MM.1S (cell line): ENCODE results near the gene SIRPB2.

Source experiments
- DNase-seq: peaks from one replicate; pipeline ENCODE4 v3.0.0-alpha.2; 2015
- H2AFZ ChIP-seq: fragments of 300-600 bp; sonication (generic); 2 replicates; pipeline ENCODE4 v1.6.0; 2016; ENCODE audit warnings: antibody characterized with exemption, low read length
- H3F3A ChIP-seq: fragments of 300-600 bp; sonication (generic); 2 replicates; pipeline ENCODE4 v1.6.1; 2016; ENCODE audit warnings: mild to moderate bottlenecking, antibody characterized with exemption, low read length, moderate library complexity, mixed read lengths; ENCODE audit not compliant: insufficient read depth
- H3K27ac ChIP-seq: fragments of 300-600 bp; sonication (generic); 2 replicates; pipeline ENCODE4 v1.5.1; 2016; ENCODE audit warnings: mild to moderate bottlenecking, low read length
- H3K27me3 ChIP-seq: fragments of 300-600 bp; sonication (generic); replicated peaks from 2 replicates; pipeline ENCODE4 v1.6.0; 2016; ENCODE audit warnings: low read length; ENCODE audit not compliant: insufficient read depth
- H3K36me3 ChIP-seq: fragments of 300-600 bp; sonication (generic); replicated peaks from 2 replicates; pipeline ENCODE4 v1.6.1; 2016; ENCODE audit warnings: mild to moderate bottlenecking, low read length, mixed read lengths; ENCODE audit not compliant: insufficient read depth
- H3K4me1 ChIP-seq: fragments of 300-600 bp; sonication (generic); 2 replicates; pipeline ENCODE4 v1.6.1; 2016; ENCODE audit warnings: low read length, mixed read lengths
- H3K4me2 ChIP-seq: fragments of 300-600 bp; sonication (generic); 2 replicates; pipeline ENCODE4 v1.6.0; 2016; ENCODE audit warnings: low read depth, low read length
- H3K4me3 ChIP-seq: fragments of 300-600 bp; sonication (generic); 2 replicates; pipeline ENCODE4 v1.5.1; 2016; ENCODE audit warnings: low read length, mixed read lengths
- H3K79me2 ChIP-seq: fragments of 300-600 bp; sonication (generic); 2 replicates; pipeline ENCODE4 v1.6.1; 2016; ENCODE audit warnings: mixed run types, low read length, mixed read lengths
- H3K9ac ChIP-seq: fragments of 300-600 bp; sonication (generic); 2 replicates; pipeline ENCODE4 v1.6.1; 2016; ENCODE audit warnings: low read length, mixed read lengths
- H3K9me2 ChIP-seq: fragments of 300-600 bp; sonication (generic); replicated peaks from 2 replicates; pipeline ENCODE4 v1.6.1; 2016; ENCODE audit warnings: mild to moderate bottlenecking, low read length, mixed read lengths; ENCODE audit not compliant: insufficient read depth
- H3K9me3 ChIP-seq: fragments of 300-600 bp; sonication (generic); replicated peaks from 2 replicates; pipeline ENCODE4 v1.6.1; 2016; ENCODE audit warnings: mild to moderate bottlenecking, low read length, mixed read lengths; ENCODE audit not compliant: insufficient read depth
- H4K20me1 ChIP-seq: fragments of 300-600 bp; sonication (generic); 2 replicates; pipeline ENCODE4 v1.6.1; 2016; ENCODE audit warnings: mild to moderate bottlenecking, low read length, moderate library complexity, mixed read lengths; ENCODE audit not compliant: insufficient read depth
- CTCF ChIP-seq: fragments of 300-600 bp; sonication (generic); IDR thresholded peaks from 2 replicates; pipeline ENCODE4 v1.5.1; 2016; ENCODE audit warnings: antibody characterized with exemption, low read length, mixed read lengths
- EZH2 ChIP-seq: fragments of 300-600 bp; sonication (generic); optimal IDR thresholded peaks from 2 replicates; pipeline ENCODE3; 2017; ENCODE audit warnings: low read depth, mild to moderate bottlenecking, antibody characterized with exemption, low read length, mixed read lengths
- EZH2phosphoT487 ChIP-seq: fragments of 300-600 bp; sonication (generic); IDR thresholded peaks from 2 replicates; pipeline ENCODE4 v1.6.1; 2018; ENCODE audit warnings: antibody characterized with exemption, low read length

Gene SIRPB2

GRCh38 chr20:1443085-1443484 is 48.1 kb downstream of the SIRPB2 start:
- Histone ChIP-seq H3K9me3 (no peaks in the 10 kb centered on the region), H3K4me1 (no peaks in the 10 kb centered on the region), H3K9me2 (no peaks in the 10 kb centered on the region), H3K79me2 (no peaks in the 10 kb centered on the region), H4K20me1 (no peaks in the 10 kb centered on the region), H3K27me3 (no peaks in the 10 kb centered on the region), H3F3A (no peaks in the 10 kb centered on the region), H3K4me3 (no peak overlapping the region), H2AFZ (no peak overlapping the region), H3K4me2 (no peak overlapping the region), H3K9ac (no peak overlapping the region), H3K27ac (no peak overlapping the region), H3K36me3 (peaks cover 14% of the 10 kb centered on the region; the same call in 1 of the 2 replicates)
- TF ChIP-seq EZH2 (no peak), CTCF (no peak), EZH2phosphoT487 (no peak)
- no peak for DNase-seq

- H2AFZ ChIP-seq = no peak overlapping the region
- H3K9me2 ChIP-seq = no peaks in the 10 kb centered on the region
- 0 out of 2 replicates have a peak, but pooled peaks cover 10% of the 10 kb centered on the region for H3K36me3 ChIP-seq
- no peaks in the 10 kb centered on the region for H3K9me3 ChIP-seq
- no peak overlapping the region for H3K9ac ChIP-seq
- H3K27me3 ChIP-seq = no peaks in the 10 kb centered on the region
- H4K20me1 ChIP-seq = 0 out of 2 replicates have a peak, but pooled peaks cover 3% of the 10 kb centered on the region
- no peaks in the 10 kb centered on the region for H3F3A ChIP-seq
- no peak for DNase-seq
- no peaks in the 10 kb centered on the region for H3K4me1 ChIP-seq
- TF ChIP-seq EZH2phosphoT487 = no peak
- no peak for TF ChIP-seq EZH2
- TF ChIP-seq CTCF = no peak
- no peak overlapping the region for H3K4me2 ChIP-seq
- H3K79me2 ChIP-seq = no peaks in the 10 kb centered on the region
- no peak overlapping the region for H3K27ac ChIP-seq
- H3K4me3 ChIP-seq = no peak overlapping the region
These were observed 48.9 kb downstream of the SIRPB2 start for GRCh38 chr20:1442304-1442703.

GRCh38 chr20:1441133-1441532 is 50.1 kb downstream of the SIRPB2 start:
- H3K79me2 ChIP-seq = no peaks in the 10 kb centered on the region
- TF ChIP-seq CTCF (no peak), EZH2phosphoT487 (no peak), EZH2 (no peak)
- DNase-seq = no peak
- H3K4me1 ChIP-seq = no peaks in the 10 kb centered on the region
- no peaks in the 10 kb centered on the region for H3F3A ChIP-seq
- H3K9me2 ChIP-seq = no peaks in the 10 kb centered on the region
- no peak overlapping the region for H3K4me2 ChIP-seq
- 0 out of 2 replicates have a peak, but pooled peaks cover 3% of the 10 kb centered on the region for H4K20me1 ChIP-seq
- H2AFZ ChIP-seq = no peak overlapping the region
- no peak overlapping the region for H3K4me3 ChIP-seq
- H3K36me3 ChIP-seq = 0 out of 2 replicates have a peak, but pooled peaks cover 10% of the 10 kb centered on the region
- H3K27me3 ChIP-seq = no peaks in the 10 kb centered on the region
- H3K9me3 ChIP-seq = no peaks in the 10 kb centered on the region
- H3K9ac ChIP-seq = no peak overlapping the region
- no peak overlapping the region for H3K27ac ChIP-seq
